ENCODE measurements around the gene TET1. TPM values are rescaled to one million over a fixed set of nuclear protein-coding genes. Genes with fewer than 3 reads are reported as not detected.

Gene TET1
- total and polyA plus RNA-seq, 2 of the 13 experiments (the other 11 are each of a cell fraction or from before 2014, with no cell fraction given), result 6.9 to 7.3 TPM

DNA sequence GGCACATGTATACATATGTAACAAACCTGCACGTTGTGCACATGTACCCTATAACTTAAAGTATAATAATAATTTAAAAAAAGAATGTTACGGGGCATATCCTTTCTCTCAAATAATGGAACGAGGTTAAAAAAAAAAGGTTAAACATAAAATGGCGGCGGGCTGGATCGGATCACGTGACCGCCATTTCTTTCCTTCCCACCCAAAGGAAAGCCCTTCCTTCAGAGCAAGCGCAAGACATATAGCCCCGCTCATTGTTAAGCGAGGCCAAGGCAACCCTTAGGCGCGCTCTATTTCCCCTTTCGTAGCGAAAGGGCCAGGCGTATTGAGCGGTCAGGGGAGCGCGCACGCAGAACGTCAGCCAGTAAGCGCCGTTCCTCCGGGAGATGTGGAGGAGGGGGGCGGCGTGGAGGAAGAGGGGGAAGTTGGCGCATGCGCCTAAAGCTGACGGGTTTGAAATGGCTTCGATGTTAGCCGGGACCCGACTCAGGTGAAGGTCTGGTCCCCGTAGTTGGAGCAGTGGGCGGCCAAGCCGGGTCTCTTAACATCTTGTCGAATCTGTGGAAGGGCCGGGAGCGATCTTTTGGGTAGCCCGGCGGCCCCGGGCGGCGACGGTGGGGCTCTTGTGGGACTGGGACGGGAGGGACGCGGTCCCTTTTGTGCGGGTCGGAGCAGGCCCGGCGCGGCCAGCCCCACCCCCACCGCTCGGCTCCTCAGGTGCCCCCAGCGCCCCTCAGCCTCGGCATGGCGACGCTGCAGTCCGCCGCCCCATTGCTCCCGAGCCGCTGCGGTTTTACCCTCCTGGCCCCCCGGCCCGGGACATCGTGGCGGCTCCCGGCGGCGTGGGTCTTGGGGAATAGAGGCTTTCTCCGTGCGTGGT is 160.9 kb downstream of the TET1 start, which contains the start of gene CCAR1 (continued):
- TF ChIP-seq, protein P1, sequence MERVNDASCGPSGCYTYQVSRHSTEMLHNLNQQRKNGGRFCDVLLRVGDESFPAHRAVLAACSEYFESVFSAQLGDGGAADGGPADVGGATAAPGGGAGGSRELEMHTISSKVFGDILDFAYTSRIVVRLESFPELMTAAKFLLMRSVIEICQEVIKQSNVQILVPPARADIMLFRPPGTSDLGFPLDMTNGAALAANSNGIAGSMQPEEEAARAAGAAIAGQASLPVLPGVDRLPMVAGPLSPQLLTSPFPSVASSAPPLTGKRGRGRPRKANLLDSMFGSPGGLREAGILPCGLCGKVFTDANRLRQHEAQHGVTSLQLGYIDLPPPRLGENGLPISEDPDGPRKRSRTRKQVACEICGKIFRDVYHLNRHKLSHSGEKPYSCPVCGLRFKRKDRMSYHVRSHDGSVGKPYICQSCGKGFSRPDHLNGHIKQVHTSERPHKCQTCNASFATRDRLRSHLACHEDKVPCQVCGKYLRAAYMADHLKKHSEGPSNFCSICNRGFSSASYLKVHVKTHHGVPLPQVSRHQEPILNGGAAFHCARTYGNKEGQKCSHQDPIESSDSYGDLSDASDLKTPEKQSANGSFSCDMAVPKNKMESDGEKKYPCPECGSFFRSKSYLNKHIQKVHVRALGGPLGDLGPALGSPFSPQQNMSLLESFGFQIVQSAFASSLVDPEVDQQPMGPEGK (CRISPR knock-in tag; IDR thresholded peaks at IDR 0.05), result peak; percentile 79
- no peak for TF ChIP-seq SIN3B (IDR thresholded peaks at IDR 0.05; ENCODE audit: low read length)
- TF ChIP-seq, protein P2, sequence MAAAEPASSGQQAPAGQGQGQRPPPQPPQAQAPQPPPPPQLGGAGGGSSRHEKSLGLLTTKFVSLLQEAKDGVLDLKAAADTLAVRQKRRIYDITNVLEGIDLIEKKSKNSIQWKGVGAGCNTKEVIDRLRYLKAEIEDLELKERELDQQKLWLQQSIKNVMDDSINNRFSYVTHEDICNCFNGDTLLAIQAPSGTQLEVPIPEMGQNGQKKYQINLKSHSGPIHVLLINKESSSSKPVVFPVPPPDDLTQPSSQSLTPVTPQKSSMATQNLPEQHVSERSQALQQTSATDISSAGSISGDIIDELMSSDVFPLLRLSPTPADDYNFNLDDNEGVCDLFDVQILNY (CRISPR knock-in tag; conservative IDR thresholded peaks at IDR 0.05), result no peak
- TF ChIP-seq HMGA1 (CRISPR knock-in tag; conservative IDR thresholded peaks at IDR 0.05), result no peak
- TF ChIP-seq, protein P3, sequence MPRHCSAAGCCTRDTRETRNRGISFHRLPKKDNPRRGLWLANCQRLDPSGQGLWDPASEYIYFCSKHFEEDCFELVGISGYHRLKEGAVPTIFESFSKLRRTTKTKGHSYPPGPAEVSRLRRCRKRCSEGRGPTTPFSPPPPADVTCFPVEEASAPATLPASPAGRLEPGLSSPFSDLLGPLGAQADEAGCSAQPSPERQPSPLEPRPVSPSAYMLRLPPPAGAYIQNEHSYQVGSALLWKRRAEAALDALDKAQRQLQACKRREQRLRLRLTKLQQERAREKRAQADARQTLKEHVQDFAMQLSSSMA (CRISPR knock-in tag; IDR thresholded peaks at IDR 0.05), result no peak
- TF ChIP-seq, protein P4, sequence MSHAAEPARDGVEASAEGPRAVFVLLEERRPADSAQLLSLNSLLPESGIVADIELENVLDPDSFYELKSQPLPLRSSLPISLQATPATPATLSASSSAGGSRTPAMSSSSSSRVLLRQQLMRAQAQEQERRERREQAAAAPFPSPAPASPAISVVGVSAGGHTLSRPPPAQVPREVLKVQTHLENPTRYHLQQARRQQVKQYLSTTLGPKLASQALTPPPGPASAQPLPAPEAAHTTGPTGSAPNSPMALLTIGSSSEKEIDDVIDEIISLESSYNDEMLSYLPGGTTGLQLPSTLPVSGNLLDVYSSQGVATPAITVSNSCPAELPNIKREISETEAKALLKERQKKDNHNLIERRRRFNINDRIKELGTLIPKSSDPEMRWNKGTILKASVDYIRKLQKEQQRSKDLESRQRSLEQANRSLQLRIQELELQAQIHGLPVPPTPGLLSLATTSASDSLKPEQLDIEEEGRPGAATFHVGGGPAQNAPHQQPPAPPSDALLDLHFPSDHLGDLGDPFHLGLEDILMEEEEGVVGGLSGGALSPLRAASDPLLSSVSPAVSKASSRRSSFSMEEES (CRISPR knock-in tag; IDR thresholded peaks at IDR 0.05), result 0 out of 2 replicates have a peak, but pooled peaks have one; percentile 63
- TF ChIP-seq ZNF496 (CRISPR knock-in tag; IDR thresholded peaks at IDR 0.05; ENCODE audit: insufficient replicate concordance), result no peak
- TF ChIP-seq TBX3 (IDR thresholded peaks at IDR 0.05; ENCODE audit: borderline replicate concordance), result no peak
- TF ChIP-seq HMG20B (CRISPR knock-in tag; conservative IDR thresholded peaks at IDR 0.05), result no peak
- peak; percentile 11; the same call in 1 of the 2 replicates for TF ChIP-seq ZNF670 (CRISPR knock-in tag; IDR thresholded peaks at IDR 0.05; ENCODE audit: borderline replicate concordance)
- no peak for TF ChIP-seq PCBP2 (optimal IDR thresholded peaks at IDR 0.05; ENCODE audit: low read depth, low read length, poor library complexity, severe bottlenecking)
- TF ChIP-seq MAFF (IDR thresholded peaks at IDR 0.05; ENCODE audit: low read depth, low read length), result no peak
- TF ChIP-seq PAF1 (CRISPR knock-in tag; IDR thresholded peaks at IDR 0.05), result no peak
- TF ChIP-seq, protein P5, sequence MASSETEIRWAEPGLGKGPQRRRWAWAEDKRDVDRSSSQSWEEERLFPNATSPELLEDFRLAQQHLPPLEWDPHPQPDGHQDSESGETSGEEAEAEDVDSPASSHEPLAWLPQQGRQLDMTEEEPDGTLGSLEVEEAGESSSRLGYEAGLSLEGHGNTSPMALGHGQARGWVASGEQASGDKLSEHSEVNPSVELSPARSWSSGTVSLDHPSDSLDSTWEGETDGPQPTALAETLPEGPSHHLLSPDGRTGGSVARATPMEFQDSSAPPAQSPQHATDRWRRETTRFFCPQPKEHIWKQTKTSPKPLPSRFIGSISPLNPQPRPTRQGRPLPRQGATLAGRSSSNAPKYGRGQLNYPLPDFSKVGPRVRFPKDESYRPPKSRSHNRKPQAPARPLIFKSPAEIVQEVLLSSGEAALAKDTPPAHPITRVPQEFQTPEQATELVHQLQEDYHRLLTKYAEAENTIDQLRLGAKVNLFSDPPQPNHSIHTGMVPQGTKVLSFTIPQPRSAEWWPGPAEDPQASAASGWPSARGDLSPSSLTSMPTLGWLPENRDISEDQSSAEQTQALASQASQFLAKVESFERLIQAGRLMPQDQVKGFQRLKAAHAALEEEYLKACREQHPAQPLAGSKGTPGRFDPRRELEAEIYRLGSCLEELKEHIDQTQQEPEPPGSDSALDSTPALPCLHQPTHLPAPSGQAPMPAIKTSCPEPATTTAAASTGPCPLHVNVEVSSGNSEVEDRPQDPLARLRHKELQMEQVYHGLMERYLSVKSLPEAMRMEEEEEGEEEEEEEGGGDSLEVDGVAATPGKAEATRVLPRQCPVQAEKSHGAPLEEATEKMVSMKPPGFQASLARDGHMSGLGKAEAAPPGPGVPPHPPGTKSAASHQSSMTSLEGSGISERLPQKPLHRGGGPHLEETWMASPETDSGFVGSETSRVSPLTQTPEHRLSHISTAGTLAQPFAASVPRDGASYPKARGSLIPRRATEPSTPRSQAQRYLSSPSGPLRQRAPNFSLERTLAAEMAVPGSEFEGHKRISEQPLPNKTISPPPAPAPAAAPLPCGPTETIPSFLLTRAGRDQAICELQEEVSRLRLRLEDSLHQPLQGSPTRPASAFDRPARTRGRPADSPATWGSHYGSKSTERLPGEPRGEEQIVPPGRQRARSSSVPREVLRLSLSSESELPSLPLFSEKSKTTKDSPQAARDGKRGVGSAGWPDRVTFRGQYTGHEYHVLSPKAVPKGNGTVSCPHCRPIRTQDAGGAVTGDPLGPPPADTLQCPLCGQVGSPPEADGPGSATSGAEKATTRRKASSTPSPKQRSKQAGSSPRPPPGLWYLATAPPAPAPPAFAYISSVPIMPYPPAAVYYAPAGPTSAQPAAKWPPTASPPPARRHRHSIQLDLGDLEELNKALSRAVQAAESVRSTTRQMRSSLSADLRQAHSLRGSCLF (CRISPR knock-in tag; IDR thresholded peaks at IDR 0.05; ENCODE audit: borderline replicate concordance), result no peak
- TF ChIP-seq, protein P6, sequence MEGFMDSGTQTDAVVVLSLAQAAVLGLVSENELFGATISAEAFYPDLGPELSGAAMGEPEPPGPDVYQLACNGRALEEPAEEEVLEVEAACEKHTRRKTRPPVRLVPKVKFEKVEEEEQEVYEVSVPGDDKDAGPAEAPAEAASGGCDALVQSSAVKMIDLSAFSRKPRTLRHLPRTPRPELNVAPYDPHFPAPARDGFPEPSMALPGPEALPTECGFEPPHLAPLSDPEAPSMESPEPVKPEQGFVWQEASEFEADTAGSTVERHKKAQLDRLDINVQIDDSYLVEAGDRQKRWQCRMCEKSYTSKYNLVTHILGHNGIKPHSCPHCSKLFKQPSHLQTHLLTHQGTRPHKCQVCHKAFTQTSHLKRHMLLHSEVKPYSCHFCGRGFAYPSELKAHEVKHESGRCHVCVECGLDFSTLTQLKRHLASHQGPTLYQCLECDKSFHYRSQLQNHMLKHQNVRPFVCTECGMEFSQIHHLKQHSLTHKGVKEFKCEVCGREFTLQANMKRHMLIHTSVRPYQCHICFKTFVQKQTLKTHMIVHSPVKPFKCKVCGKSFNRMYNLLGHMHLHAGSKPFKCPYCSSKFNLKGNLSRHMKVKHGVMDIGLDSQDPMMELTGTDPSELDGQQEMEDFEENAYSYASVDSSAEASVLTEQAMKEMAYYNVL (CRISPR knock-in tag; IDR thresholded peaks at IDR 0.05; ENCODE audit: borderline replicate concordance), result no peak

Data from HepG2 (cell line).